ENCODE data around the gene THRB.

The THRB gene

GRCh38 chr3:24482096-24482705, 12.4 kb downstream of the THRB start:
- Mint-ChIP-seq H3K9me3 (peaks cover 3% of the 10 kb centered on the region), H3K4me3 (no peak overlapping the region), H3K36me3 (no peaks in the 10 kb centered on the region), H3K27ac (no peak overlapping the region), H3K4me1 (no peaks in the 10 kb centered on the region)
- ATAC-seq (no peak), DNase-seq (ENCODE audit: low spot score in 2 of 2) (no peak)

GRCh38 chr3:24481193-24481592, 13.5 kb downstream of the THRB start:
- Mint-ChIP-seq H3K4me3 (no peak overlapping the region), H3K9me3 (peaks cover 3% of the 10 kb centered on the region), H3K27ac (no peak overlapping the region), H3K4me1 (no peaks in the 10 kb centered on the region), H3K36me3 (no peaks in the 10 kb centered on the region)
- no peak for DNase-seq (ENCODE audit: low spot score in 2 of 2)
- no peak for ATAC-seq

- H3K36me3 Mint-ChIP-seq = no peaks in the 10 kb centered on the region
Observed at GRCh38 chr3:24480497-24480896, 14.2 kb downstream of the THRB start.

GRCh38 chr3:24479816-24480215, 14.8 kb downstream of the THRB start:
- ATAC-seq (no peak), DNase-seq (ENCODE audit: low spot score in 2 of 2) (no peak)
- Mint-ChIP-seq H3K36me3 (no peaks in the 10 kb centered on the region), H3K4me1 (no peaks in the 10 kb centered on the region), H3K4me3 (no peak overlapping the region), H3K9me3 (peaks cover 3% of the 10 kb centered on the region), H3K27ac (no peak overlapping the region)

More at GRCh38 chr3:24480497-24480896, 14.2 kb downstream of the THRB start:
- Mint-ChIP-seq H3K27ac (no peak overlapping the region), H3K9me3 (peaks cover 3% of the 10 kb centered on the region), H3K4me3 (no peak overlapping the region), H3K4me1 (no peaks in the 10 kb centered on the region)
- no peak for DNase-seq (ENCODE audit: low spot score in 2 of 2)
- no peak for ATAC-seq

- no peak overlapping the region for H3K4me3 Mint-ChIP-seq
- no peak for DNase-seq (ENCODE audit: low spot score in 2 of 2)
- ATAC-seq = no peak
- no peaks in the 10 kb centered on the region for H3K4me1 Mint-ChIP-seq
- H3K27ac Mint-ChIP-seq = no peak overlapping the region
- no peaks in the 10 kb centered on the region for H3K36me3 Mint-ChIP-seq
- peaks cover 3% of the 10 kb centered on the region for H3K9me3 Mint-ChIP-seq
Observed at GRCh38 chr3:24476871-24477656, 17.6 kb downstream of the THRB start.

- Mint-ChIP-seq H3K36me3 (no peaks in the 10 kb centered on the region), H3K27ac (no peak overlapping the region), H3K4me1 (no peaks in the 10 kb centered on the region), H3K9me3 (peaks cover 7% of the 10 kb centered on the region), H3K4me3 (no peak overlapping the region)
- ATAC-seq (no peak), DNase-seq (ENCODE audit: low spot score in 2 of 2) (no peak)
Observed at GRCh38 chr3:24475925-24476324, 18.7 kb downstream of the THRB start.

GRCh38 chr3:24474862-24475261, 19.8 kb downstream of the THRB start:
- H3K36me3 Mint-ChIP-seq = no peaks in the 10 kb centered on the region
- H3K4me3 Mint-ChIP-seq = no peak overlapping the region
- no peak for ATAC-seq
- H3K9me3 Mint-ChIP-seq = peaks cover 7% of the 10 kb centered on the region
- no peak overlapping the region for H3K27ac Mint-ChIP-seq
- no peak for DNase-seq (ENCODE audit: low spot score in 2 of 2)
- no peaks in the 10 kb centered on the region for H3K4me1 Mint-ChIP-seq

GRCh38 chr3:24472358-24472757, 22.3 kb downstream of the THRB start:
- peaks cover 8% of the 10 kb centered on the region for H3K9me3 Mint-ChIP-seq
- no peak overlapping the region for H3K4me3 Mint-ChIP-seq
- no peak for ATAC-seq
- no peaks in the 10 kb centered on the region for H3K4me1 Mint-ChIP-seq
- H3K36me3 Mint-ChIP-seq = no peaks in the 10 kb centered on the region
- H3K27ac Mint-ChIP-seq = no peak overlapping the region
- DNase-seq (ENCODE audit: low spot score in 2 of 2) = no peak

GRCh38 chr3:24471486-24471885, 23.2 kb downstream of the THRB start:
- no peak for DNase-seq (ENCODE audit: low spot score in 2 of 2)
- H3K36me3 Mint-ChIP-seq = no peaks in the 10 kb centered on the region
- H3K9me3 Mint-ChIP-seq = peaks cover 8% of the 10 kb centered on the region
- no peaks in the 10 kb centered on the region for H3K4me1 Mint-ChIP-seq
- H3K4me3 Mint-ChIP-seq = no peak overlapping the region
- no peak for ATAC-seq
- no peak overlapping the region for H3K27ac Mint-ChIP-seq

GRCh38 chr3:24470277-24470676, 24.4 kb downstream of the THRB start:
- H3K36me3 Mint-ChIP-seq = no peaks in the 10 kb centered on the region
- no peak overlapping the region for H3K4me3 Mint-ChIP-seq

GRCh38 chr3:24464389-24464788, 30.3 kb downstream of the THRB start:
- Mint-ChIP-seq H3K36me3 (no peaks in the 10 kb centered on the region), H3K9me3 (peaks cover 6% of the 10 kb centered on the region), H3K4me3 (no peak overlapping the region), H3K27ac (no peak overlapping the region), H3K4me1 (no peaks in the 10 kb centered on the region)
- no peak for ATAC-seq
- no peak for DNase-seq (ENCODE audit: low spot score in 2 of 2)

More at GRCh38 chr3:24470277-24470676, 24.4 kb downstream of the THRB start:
- no peak for DNase-seq (ENCODE audit: low spot score in 2 of 2)
- H3K4me1 Mint-ChIP-seq = no peaks in the 10 kb centered on the region
- no peak for ATAC-seq
- no peak overlapping the region for H3K27ac Mint-ChIP-seq
- H3K9me3 Mint-ChIP-seq = peaks cover 8% of the 10 kb centered on the region

- Mint-ChIP-seq H3K4me1 (no peaks in the 10 kb centered on the region), H3K36me3 (no peaks in the 10 kb centered on the region), H3K9me3 (peaks cover 4% of the 10 kb centered on the region), H3K4me3 (no peak overlapping the region), H3K27ac (no peak overlapping the region)
- DNase-seq (ENCODE audit: low spot score in 2 of 2) (no peak), ATAC-seq (no peak)
Observed at GRCh38 chr3:24462737-24463136, 31.9 kb downstream of the THRB start.

- no peak overlapping the region for H3K27ac Mint-ChIP-seq
- H3K36me3 Mint-ChIP-seq = no peaks in the 10 kb centered on the region
- peaks cover 4% of the 10 kb centered on the region for H3K9me3 Mint-ChIP-seq
- no peaks in the 10 kb centered on the region for H3K4me1 Mint-ChIP-seq
- DNase-seq (ENCODE audit: low spot score in 2 of 2) = no peak
- ATAC-seq = no peak
- no peak overlapping the region for H3K4me3 Mint-ChIP-seq
Observed at GRCh38 chr3:24460974-24461373, 33.7 kb downstream of the THRB start.

GRCh38 chr3:24457719-24458118, 36.9 kb downstream of the THRB start:
- H3K36me3 Mint-ChIP-seq = no peaks in the 10 kb centered on the region
- ATAC-seq (no peak), DNase-seq (ENCODE audit: low spot score in 2 of 2) (no peak)
- no peak overlapping the region for H3K4me3 Mint-ChIP-seq
- H3K27ac Mint-ChIP-seq = no peak overlapping the region
- peaks cover 7% of the 10 kb centered on the region for H3K9me3 Mint-ChIP-seq
- H3K4me1 Mint-ChIP-seq = no peaks in the 10 kb centered on the region

- Mint-ChIP-seq H3K36me3 (no peaks in the 10 kb centered on the region), H3K9me3 (peaks cover 7% of the 10 kb centered on the region), H3K4me1 (no peaks in the 10 kb centered on the region), H3K27ac (no peak overlapping the region), H3K4me3 (no peak overlapping the region)
- ATAC-seq = no peak
- DNase-seq (ENCODE audit: low spot score in 2 of 2) = no peak
Observed at GRCh38 chr3:24454856-24455255, 39.8 kb downstream of the THRB start.

- peaks cover 10% of the 10 kb centered on the region for H3K9me3 Mint-ChIP-seq
Observed at GRCh38 chr3:24454393-24454792, 40.3 kb downstream of the THRB start.

More at GRCh38 chr3:24454393-24454792, 40.3 kb downstream of the THRB start:
- Mint-ChIP-seq H3K4me3 (no peak overlapping the region), H3K4me1 (no peaks in the 10 kb centered on the region), H3K27ac (no peak overlapping the region), H3K36me3 (no peaks in the 10 kb centered on the region)
- ATAC-seq = no peak
- DNase-seq (ENCODE audit: low spot score in 2 of 2) = no peak

Measured in stimulated activated effector memory CD8-positive, alpha-beta T cell treated with anti-CD3 and anti-CD28 coated beads, Interleukin-12 subunit alpha, Interleukin-12 subunit beta, amount 100 ng/mL, for 72 hours (primary cell).